Adrenal gland (tissue), 5 donors: ENCODE results near the gene FZD7.

Experiments
- CTCF ChIP-seq, 6 experiments: fragments of 450-650 bp in 4 of 6; fragments of 200-600 bp in 2 of 6; sonication (generic) in 1 of 6; IDR thresholded peaks; 1 replicate in 5 of 6; 2 replicates in 1 of 6; pipeline versions ENCODE4 v1.5.1 to v1.8.0; 2016 to 2021; ENCODE audit warnings: antibody characterized with exemption in 6 of 6, mild to moderate bottlenecking in 2 of 6, moderate library complexity in 1 of 6
- POLR2A ChIP-seq, 2 donors: fragments of 450-650 bp; IDR thresholded peaks; one replicate each; pipeline ENCODE4 v1.6.1; 2017; ENCODE audit warnings: antibody characterized with exemption in 2 of 2, mild to moderate bottlenecking in 2 of 2, moderate library complexity in 1 of 2
- donor health status: DM: no; HTN: no; CAD: no.

DNA sequence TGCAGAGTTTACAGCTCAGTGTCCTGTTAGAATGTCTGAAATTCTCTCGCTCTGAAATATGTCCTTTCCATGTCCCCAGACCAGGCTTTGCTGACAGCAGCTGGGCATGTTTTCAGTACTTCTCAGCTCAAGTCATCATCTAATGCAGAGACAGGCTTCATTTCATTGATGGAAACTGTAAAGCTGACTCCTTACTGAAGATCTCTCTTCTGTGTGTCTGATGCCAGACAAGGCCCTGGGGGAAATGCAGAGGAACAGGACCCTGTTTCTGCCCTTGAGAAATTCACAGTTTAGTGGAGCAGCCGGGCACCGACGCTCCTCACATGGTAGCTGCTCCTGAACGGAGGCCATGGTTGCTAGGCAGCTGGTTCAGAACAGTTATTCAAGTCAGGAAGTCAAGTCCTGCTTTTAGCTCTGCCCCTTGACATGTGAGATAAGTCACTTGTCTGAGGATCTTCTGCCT is 24.6 kb upstream of the FZD7 start:
- TF ChIP-seq CTCF (IDR thresholded peaks at IDR 0.05) (no peak), POLR2A (IDR thresholded peaks at IDR 0.05) (no peak)
